GM19463 (cell line): ENCODE measurements around the gene PPP1R13B.

Experiments
- ATAC-seq: cut with Tn5 transposase; IDR thresholded peaks from one replicate; pipeline ENCODE4 v1.9.1; 2021; ENCODE audit warnings: mild to moderate bottlenecking, moderate library complexity; ENCODE audit not compliant: unreplicated experiment

PPP1R13B gene

DNA sequence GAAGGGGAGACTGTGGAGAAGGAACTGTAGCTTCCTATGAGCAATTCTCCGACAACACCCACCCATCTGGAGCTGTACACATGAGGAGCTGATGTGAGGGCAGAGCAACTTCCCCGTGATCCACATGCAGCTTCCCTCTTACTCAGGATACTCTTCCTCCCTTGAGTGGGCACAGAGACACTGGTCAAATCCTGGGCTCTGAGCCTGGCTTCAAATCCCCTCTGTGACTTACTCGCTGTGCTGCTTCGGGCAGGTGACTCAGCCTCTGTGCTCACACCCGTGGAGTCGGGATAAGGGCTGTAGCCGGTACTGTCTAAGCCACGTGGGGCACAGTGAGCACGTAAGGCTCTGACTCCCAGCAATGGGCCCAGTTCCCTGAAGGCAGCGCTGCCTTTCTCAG is 100.7 kb downstream of the PPP1R13B start:
- ATAC-seq, result no peak

DNA sequence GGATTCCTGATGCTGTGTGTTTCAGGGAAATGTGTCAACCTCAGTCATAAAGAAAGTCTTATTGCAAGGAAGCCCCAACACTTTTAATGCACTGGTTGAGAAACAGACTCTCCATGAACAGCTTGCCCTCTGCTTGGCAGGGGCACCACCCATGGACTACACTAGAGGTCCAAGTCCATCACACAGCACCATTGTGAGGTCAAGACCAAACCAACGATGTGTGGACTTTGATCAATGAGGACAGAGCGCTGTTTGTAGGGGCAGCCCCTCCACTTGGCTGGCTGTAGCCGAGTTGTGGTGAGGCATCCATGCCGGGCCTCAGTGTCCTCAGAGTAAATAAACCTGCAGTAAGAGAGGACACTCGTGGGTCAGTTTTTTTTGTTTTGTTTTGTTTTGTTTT is 102.0 kb downstream of the PPP1R13B start:
- no peak for ATAC-seq

DNA sequence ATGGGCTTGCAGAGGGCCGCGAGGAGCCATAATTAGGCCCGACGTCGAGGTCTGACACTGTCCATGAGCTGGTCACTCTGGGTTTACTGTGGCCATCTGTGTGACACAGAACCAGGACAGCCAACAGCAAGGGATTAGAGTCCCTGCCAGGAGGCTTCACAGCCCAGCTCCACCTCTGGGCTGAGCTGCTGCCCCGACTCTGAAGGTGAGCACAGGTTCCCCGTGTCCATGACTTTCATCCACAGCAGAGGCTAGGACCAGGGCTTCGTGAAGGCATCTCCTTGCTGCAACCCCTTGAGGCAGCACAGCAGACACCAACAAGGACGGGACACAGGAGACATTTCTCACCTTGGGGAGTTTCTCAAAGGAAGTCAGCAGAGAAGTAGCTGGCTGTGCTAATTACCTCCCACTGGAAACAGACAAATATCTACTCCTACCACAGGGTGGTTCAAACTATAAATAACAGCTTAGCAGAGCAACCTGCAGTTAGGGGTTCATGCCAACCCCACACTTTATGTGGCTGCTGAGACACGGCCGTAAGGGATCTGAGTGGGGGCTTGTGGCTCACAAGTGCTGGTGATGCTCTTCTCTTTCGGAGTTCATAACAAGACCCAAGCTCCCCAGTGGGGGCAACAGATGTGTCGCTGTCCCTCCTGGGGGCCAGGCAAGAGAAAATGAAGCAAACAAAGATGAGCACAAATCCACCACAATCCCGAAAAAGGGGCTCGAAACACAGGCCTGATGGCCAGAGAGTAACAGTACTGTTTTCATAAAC is 102.6 kb downstream of the PPP1R13B start:
- no peak for ATAC-seq

DNA sequence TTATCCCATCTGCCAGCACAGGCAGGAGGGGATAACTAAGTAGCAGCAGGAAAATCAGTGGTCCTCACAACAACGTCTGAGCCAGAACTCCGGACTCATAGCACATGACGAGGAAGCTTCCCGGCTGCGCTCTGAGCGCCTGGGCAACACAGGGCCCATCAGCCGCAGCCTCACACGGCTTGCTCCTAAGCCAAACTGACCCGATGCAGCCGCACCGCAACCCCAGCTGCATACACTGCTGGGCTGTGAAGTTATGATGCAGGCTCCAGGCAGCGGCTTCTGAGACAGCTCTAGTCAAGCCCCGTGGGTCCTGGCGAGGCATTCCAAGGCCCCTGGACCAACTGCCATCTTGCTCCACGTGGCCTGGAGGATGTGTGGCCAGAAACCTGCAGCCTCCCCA is 103.7 kb downstream of the PPP1R13B start:
- ATAC-seq, result no peak

DNA sequence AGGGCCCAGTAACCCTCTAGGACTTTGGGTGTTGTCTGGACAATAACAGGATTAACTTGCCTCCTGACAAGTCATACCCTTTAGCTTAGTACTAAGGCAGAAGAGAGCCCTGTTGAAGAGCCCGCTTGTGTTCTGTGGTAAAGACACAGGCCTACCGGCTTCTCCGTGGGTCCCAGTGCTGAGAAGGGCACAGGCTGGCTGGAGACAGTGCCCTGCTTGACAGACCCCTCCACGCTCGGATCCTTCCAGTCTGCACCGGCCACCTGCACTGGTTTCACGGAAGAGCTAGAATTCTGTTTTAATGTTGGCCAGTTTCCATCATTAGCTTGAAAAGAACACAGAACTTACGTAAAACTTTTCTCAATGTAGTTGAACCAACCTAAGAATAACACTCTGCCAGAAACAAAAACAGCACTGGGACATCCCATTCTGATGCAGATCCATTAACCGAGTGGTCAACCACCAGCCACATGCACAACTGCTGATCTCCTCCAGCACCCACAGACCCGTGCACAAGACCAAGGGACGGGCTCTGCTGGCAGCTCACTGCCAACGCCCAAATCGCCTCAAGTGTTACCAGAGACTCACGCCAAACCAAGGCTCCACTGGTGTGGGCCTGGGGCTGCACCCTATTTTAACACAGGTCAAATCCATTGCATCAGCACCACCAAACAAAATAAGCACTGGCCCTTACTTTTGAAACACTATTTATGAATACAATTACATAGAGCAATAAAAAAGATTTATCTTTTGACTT is 104.7 kb downstream of the PPP1R13B start:
- no peak for ATAC-seq

DNA sequence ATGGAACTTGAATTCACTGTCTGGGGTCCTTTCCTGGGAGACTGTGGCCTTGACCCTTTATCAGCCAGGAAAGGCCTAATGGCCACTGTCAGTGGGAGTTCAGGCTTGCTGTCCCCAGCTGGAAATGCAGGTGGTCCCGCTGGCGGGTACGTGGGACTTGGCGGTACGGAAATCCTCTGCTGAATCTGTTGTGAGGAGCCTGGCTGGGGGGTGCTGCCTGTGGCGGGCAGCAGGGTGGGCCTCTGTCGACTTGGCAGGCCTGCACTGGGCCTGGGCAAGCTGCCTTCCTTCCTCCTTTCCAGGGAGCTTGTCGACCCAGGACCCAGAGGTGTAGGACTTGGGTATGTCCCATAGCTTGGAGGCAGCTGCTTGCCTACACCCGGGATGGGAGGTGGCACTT is 105.5 kb downstream of the PPP1R13B start:
- no peak for ATAC-seq

DNA sequence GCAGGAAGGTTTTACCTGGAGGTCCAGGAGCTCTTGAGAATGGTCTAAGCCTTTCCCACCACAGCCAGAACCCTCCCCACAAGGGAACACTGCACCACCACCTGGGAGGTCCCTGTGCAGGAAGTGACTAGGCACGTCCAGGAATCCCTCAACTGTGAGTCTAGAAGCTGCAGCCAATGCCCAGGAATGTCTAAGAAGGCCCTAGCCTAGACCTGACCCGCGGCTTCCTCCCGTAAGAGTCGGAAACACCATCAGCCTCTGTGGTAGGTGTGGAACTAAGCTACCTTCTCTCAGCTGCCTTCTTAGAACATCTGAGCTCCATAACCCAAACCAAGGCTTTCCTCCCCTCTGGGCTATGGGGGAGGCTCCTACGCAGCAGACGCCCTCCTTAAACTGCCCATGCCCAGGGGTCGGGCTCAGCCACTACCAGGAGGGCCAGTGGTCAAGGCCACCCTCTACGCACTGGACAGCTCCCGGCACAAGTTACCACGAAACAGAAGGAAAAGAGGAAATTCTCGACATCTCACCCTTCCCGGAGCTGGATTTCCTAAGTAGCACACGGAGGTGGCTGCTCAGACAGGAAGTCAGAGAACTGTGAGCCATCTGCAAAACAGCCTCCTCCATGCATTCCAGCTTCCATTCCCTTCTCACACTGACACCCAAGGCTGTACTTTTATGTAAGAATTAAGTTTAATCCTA is 106.2 kb downstream of the PPP1R13B start:
- no peak for ATAC-seq

DNA sequence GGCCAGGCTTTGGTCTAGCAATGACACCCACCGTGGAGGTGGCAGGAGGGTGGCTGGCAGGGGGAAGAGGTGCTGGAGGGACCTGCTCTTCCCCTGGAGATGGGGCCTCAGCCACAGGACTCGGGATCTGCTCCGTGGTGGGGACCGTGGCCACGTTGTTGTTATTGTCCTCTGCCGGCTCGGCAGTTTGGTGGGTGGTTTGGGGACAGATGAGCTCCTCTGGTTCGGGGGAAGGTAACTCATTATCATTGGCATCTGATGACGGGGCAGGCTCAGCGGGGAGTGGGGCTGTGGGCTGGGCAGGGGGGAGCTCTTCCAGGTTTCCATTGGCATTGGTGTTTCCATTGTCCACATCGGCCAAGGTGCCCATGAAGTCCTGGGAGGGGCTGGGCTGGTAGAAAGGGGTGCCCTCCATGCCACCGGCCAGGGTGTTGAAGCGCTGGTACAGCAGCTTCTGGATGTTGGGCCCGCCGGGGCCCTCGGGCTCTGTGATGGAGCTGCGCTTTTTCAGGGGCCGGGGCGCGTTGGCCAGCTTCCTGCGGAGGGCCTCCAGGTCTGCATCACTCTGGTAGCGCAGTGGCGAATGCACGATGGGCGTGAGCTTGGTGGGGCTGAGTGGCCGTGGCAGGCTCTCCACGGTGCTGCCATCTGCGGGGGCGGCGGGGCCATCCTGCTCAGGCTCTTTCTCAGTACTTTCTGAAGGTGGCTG is 107.4 kb downstream of the PPP1R13B start:
- ATAC-seq, result no peak

DNA sequence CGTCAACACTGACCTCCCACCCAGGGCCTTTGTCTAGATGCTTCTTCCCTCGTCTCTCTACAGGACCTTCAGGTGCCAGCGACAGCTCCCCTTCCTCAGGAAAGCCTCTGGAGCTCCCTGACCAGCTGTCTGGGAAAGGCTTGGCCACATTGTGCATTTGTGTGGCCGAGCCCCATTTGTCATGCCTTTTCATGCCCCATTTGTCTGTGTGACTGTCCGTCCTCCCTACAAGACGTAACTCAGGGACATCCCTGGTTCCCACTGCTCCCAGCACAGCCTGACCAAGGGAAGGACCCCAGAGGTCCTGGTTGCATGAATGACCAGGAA is 107.9 kb downstream of the PPP1R13B start:
- no peak for ATAC-seq

DNA sequence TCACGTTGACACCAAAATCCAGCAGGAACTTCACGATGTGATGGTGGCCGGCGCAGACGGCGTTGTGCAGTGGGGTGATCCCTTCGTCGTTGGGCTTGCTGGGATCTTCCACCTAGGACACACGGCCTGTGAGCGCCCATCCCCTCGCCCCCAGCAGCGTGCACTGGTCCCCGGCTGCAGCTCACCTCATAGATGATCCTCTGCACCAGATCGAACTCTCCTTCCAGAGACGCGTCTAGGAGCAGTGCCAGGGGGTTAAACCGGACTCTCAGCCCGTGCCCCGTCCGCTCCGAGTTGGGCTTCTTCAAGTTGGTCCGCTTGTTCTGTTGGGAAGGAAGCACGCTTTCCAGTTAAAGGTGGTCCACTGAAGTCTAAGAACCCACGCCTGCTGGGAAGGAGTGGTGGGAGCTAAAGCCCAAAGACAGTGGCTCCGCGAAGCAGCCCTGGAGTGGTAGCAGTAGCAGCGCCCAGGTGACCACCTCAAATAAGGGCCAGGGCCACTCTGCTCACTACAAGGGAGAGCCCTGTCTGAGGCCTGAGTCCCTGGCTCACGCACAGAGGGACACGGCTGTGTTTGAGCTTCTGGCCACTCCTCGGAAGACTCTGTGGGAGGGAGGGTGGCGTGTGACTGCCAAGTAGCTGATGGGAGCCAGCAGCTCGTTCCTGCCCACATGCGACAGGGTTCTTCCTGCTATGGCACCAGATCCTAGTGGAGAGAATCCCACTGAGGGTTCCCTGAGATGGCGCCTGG is 108.5 kb downstream of the PPP1R13B start:
- no peak for ATAC-seq

DNA sequence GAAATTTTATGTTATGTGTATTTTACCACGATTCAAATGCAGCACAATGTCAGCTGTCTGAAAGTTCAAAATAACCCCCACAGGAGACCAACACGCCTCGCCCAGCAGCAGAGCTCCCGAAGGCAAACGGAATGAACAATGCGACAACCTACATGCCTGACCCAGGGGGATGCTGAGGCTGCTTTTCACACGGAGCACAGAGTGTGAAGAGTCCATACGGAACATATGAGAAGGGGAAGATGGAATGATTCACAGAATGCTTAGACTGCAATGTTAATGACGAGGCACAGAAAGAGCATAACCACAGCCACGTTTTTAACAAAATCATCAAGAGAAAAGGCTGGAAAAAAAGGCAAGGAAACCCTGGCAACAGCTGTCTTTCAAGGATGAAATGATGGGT is 109.2 kb downstream of the PPP1R13B start:
- ATAC-seq, result no peak

DNA sequence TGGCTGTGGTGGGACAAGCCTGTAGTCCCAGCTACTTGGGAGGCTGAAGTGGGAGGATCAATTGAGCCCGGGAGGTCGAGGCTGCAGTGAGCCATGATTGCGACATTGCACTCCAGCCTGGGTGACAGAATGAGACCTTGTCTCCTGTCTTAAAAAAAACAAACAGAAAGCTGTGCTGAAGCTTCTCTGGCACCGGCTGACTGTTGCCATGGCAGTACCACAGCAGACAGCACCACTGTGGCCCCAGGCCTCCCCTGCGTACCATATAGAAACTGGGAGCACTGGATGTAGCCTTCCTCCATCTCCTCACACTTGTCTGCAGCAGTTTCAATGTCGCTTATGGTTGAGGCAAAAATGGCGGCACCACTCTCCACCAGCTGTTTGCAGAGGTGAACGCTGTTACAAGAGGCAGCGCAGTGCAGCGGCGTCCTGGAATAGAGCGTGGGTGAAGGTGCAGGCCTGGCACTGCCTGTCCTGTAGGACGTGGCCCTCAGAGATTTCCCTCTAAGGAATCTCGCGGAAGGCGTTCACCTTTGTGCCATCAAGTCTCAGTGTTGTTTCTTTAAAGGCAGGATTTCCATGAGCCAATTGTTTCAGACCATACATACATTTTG is 109.8 kb downstream of the PPP1R13B start:
- no peak for ATAC-seq

DNA sequence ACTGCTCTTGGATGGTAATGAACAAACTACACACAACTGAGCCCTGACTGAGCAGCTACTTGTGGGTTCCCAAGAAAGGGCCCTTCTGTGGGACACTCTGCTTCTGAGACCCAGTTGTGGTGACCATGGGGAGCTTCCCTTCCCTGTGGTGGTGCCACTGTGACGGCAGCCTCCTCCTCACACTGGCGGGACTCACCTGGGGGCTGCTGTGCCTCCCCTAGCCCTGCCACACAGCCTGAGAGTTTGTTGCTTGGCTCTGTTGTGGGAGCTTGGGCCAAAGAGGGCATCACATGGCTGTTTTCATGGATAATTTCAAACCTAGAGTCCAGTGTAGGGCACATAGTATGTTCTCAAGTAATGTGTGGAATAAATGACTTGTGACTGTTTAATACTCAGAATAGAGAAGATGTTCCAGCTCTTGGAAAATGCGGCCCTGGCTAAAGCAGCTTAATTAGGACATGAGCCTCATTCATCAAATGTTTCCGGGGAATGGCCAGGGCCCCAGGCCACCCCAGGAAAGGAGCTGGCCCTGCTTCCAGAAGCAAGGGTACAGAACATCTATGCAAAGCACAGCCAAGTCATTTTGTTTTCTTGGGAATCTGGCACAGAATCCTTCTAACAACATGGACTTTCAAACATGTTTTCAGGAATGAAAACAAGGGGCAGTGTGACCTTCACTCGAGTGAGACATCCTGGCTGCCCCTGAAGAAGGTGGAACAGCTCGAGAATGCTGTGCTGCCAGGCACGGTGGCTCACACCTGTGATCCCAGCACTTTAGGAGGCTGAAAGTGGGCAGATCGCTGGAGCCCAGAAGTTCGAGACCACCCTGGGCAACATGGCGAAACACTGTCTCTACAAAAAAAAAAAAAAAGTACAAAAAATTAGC is 110.6 kb downstream of the PPP1R13B start:
- ATAC-seq, result no peak

DNA sequence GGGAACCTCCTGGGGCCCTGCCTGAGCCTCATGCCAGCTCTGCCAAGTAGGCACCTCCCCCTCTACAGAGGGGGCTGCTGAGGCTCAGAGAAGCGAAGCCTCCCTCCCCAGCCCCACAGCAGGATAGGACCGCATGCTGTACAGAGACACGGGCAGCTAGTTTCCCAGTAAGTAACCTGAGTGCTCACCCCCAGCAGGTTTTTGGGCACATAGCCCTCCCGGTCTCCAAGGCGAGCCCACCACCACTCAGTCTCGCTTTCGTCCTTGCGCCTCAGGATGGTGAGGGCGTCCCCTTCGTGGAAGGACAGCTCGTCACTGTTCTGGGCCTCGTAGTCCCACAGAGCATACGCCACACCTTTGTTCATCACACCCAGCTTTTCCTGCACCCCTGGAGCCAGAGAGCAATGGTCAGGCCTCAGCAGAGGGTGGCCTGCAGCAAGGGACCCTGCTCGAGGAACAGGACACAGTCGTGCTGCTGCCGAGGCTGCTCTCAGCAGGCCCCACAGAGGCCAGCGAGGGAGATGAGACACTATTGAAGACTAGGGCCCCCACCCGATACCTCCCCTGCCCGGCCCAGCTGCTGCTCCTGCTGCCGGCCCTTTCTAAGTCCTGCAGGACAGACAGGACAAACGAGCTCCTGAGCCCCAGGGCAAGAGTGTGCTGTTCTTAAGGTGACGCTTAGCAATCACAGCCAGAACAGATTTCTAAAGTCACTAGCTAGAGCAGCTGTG is 111.4 kb downstream of the PPP1R13B start:
- no peak for ATAC-seq

DNA sequence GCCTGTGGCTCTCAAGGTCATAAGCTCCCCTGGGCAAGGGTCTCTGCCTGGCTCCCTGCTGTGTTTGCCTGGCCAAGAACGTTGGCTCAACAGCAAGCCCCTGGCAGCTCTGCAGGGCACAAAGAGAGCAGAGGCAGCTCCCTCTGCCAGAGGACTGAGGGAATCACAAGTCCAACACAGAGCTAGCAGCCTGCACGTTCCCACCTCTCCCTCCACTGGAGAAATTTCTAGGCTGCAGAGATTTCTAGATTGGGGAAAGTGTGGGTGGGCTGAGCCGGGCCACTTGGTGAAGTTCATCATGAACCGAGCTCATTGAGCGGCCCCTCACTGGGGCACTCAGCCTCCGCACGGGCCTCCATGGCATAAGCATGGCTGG is 111.9 kb downstream of the PPP1R13B start:
- ATAC-seq, result no peak

DNA sequence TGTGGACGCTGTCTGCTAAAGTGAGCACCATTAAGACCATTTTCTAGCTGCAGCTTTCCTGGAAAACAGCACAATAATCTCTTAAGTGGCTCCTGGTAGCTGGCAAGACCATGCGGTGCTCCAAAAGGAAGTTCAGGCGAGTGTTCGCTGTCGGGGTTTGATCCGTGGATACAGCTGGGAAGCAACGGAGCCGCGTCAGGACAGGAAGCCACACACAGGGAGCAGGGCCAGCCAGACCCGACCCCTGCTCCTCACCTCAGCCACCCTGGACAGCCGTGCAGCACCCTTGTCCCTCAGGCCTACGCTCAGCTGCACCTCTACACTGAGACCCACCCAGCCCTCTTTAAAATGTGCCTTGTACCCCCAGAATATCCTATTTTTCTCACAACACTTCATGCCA is 112.4 kb downstream of the PPP1R13B start:
- ATAC-seq, result no peak

DNA sequence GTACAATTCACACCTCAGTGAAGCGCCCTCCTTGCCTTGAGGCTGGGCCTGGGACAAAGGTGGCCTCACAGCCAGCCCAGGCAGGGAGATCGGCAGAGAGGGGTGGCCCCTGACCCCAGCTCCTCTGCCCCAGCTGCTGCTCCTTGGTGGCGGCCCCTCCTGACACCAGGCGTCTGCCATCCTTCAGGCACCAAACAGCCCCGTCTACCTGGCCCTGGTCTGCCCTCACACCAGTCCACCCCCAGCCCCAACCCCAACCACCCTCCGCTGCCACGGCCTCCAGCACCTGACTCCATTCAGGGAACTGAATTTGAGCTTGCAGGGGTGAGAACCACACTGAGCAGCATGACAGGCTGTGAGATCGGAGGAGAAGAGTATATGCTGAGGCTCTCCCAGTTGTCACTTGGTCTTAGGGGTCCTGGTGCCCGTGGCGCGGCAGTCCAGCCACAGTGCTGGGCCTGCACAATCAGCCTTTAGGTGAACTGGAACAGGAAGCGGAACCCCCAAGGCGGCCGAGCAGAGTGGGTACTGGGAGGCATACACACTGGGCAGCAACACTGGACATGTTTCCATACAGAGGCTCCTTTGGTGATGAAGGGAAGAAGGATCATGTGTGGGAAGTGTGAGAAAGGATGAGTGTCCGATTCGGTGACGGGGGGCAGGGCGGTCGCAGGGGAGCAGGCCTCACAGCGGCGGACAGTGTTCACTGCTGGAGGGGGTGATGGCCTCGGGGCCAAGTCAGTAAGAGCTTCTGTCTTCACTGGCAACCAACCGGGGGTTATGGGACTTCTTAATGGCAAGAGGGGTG is 113.1 kb downstream of the PPP1R13B start:
- ATAC-seq, result no peak

DNA sequence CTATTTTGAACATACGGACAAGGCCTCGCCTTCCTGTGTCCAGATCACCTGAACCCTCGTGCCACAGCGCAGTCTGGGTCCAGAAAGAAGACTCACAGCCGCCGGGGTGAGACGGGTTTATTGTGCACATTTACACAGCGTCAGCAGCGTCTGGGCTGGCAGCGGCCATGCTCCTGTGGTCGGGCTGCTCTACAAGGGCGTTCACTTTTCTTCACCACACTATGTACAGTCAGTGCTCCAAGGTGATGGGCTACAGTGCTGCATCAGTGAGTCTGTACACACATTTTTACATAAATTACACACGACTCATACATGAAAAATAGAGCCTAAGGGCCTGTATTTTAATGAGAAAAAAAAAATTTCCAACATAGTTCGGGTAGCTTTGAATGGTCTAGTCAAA is 113.7 kb downstream of the PPP1R13B start:
- no peak for ATAC-seq
